ENCODE data around the gene RPRD1B.

The RPRD1B gene

DNA sequence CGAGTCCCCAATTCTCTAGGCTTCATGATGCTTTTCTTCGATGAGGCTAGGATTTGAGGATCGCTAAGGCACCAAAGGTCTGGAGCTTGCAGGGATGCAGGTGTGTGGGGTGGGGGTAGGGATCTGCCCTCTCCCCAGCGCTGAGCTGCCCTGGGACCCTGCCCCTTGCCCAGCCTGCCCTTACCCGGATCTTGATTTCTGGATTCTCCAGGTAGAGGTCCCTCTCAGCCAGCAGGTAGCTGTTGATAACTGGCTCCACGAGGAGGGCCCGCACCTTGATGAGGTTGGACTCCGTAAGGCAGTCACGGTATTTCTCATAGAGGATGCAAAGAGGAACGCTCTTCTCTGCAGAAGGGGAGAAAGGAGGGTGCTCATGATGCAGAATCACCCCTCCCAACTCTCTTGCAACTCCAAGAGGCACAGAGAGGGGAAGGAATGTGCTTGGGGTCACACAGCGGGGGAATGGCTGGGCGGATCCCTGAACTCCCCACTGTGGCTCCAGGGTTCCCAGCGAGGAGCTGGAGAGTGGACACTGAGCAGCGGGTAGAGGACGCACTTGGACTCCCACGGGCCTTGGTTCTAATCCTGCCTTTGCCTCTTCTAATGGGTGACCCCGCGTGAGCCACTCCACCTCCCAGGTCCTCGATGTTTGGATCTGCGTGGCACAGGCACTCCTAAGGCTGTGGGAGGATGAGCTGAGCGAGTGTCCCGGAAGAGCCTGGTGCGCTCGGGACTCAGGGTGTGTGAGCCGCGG is 98.8 kb downstream of the RPRD1B start:
- H3K9me2 ChIP-seq (replicated peaks; ENCODE audit: low read depth, low read length) = no peaks in the 10 kb centered on the region
- no peak overlapping the region for H3K9ac ChIP-seq (ENCODE audit: low read depth, low read length, poor library complexity, severe bottlenecking)
- no peaks in the 10 kb centered on the region for H4K20me1 ChIP-seq (ENCODE audit: insufficient read depth, low read length, poor library complexity, severe bottlenecking)
- H3K27me3 ChIP-seq (ENCODE audit: insufficient read depth, low read length, poor library complexity, severe bottlenecking) = no peaks in the 10 kb centered on the region
- H3F3A ChIP-seq (ENCODE audit: low read depth) = no peaks in the 10 kb centered on the region
- H3K79me2 ChIP-seq (ENCODE audit: insufficient read depth, low read length) = no peaks in the 10 kb centered on the region
- no peak overlapping the region for H3K4me3 ChIP-seq (ENCODE audit: low read length, poor library complexity, severe bottlenecking)
- H3K9me3 ChIP-seq (ENCODE audit: insufficient read depth, low read depth, low read length) = no peaks in the 10 kb centered on the region
- no peak overlapping the region for H2AFZ ChIP-seq (ENCODE audit: low read length)
- H3K36me3 ChIP-seq (ENCODE audit: insufficient read depth, low read length) = no peaks in the 10 kb centered on the region
- no peak overlapping the region for H3K4me2 ChIP-seq (ENCODE audit: low read depth, low read length, poor library complexity, severe bottlenecking)
- TF ChIP-seq EZH2phosphoT487 (IDR thresholded peaks at IDR 0.05; ENCODE audit: borderline replicate concordance) = no peak
- TF ChIP-seq, protein P1, sequence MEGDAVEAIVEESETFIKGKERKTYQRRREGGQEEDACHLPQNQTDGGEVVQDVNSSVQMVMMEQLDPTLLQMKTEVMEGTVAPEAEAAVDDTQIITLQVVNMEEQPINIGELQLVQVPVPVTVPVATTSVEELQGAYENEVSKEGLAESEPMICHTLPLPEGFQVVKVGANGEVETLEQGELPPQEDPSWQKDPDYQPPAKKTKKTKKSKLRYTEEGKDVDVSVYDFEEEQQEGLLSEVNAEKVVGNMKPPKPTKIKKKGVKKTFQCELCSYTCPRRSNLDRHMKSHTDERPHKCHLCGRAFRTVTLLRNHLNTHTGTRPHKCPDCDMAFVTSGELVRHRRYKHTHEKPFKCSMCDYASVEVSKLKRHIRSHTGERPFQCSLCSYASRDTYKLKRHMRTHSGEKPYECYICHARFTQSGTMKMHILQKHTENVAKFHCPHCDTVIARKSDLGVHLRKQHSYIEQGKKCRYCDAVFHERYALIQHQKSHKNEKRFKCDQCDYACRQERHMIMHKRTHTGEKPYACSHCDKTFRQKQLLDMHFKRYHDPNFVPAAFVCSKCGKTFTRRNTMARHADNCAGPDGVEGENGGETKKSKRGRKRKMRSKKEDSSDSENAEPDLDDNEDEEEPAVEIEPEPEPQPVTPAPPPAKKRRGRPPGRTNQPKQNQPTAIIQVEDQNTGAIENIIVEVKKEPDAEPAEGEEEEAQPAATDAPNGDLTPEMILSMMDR (conservative IDR thresholded peaks at IDR 0.05; ENCODE audit: low read length) = no peak
- H3K4me1 ChIP-seq (ENCODE audit: insufficient read depth, low read length, poor library complexity, severe bottlenecking) = peaks cover 32% of the 10 kb centered on the region

DNA sequence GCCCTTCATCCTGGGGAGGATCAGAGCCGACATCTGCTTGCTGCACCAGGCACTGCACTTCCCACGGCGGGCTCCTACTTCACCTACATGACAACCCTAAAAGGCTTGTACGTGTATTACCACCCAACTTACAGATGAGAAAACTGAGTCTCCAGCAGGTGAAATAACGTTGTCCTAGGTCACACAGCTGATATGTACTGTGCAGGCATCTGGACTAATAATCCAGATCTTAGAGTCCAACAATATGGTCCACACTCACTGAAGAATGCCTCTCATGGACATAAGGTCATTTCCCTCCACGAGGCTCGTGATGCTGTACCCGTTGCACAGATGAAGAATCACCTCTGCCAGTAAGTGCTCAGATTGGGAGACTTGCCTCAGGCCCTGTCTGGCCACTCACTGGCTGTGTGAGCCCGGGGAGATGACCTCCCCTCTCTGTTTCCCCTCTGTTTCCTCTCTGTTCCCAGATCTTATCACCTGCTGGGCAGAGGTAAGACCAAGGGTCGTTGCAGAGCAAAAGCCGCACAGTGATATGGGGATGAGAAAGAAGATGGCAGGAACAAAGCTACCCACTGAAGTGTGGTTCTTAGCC is 99.5 kb downstream of the RPRD1B start:
- Histone ChIP-seq H3K4me3 (ENCODE audit: low read length, poor library complexity, severe bottlenecking) (no peak overlapping the region), H4K20me1 (ENCODE audit: insufficient read depth, low read length, poor library complexity, severe bottlenecking) (no peaks in the 10 kb centered on the region), H3K9ac (ENCODE audit: low read depth, low read length, poor library complexity, severe bottlenecking) (no peak overlapping the region), H3K9me3 (ENCODE audit: insufficient read depth, low read depth, low read length) (no peaks in the 10 kb centered on the region), H3K9me2 (replicated peaks; ENCODE audit: low read depth, low read length) (no peaks in the 10 kb centered on the region), H2AFZ (ENCODE audit: low read length) (no peak overlapping the region), H3K36me3 (ENCODE audit: insufficient read depth, low read length) (no peaks in the 10 kb centered on the region), H3K27me3 (ENCODE audit: insufficient read depth, low read length, poor library complexity, severe bottlenecking) (no peaks in the 10 kb centered on the region), H3K79me2 (ENCODE audit: insufficient read depth, low read length) (no peaks in the 10 kb centered on the region), H3F3A (ENCODE audit: low read depth) (no peaks in the 10 kb centered on the region), H3K4me1 (ENCODE audit: insufficient read depth, low read length, poor library complexity, severe bottlenecking) (peaks cover 32% of the 10 kb centered on the region), H3K4me2 (ENCODE audit: low read depth, low read length, poor library complexity, severe bottlenecking) (no peak overlapping the region)
- TF ChIP-seq EZH2phosphoT487 (IDR thresholded peaks at IDR 0.05; ENCODE audit: borderline replicate concordance) = no peak
- TF ChIP-seq, protein P1 (conservative IDR thresholded peaks at IDR 0.05; ENCODE audit: low read length) = no peak

DNA sequence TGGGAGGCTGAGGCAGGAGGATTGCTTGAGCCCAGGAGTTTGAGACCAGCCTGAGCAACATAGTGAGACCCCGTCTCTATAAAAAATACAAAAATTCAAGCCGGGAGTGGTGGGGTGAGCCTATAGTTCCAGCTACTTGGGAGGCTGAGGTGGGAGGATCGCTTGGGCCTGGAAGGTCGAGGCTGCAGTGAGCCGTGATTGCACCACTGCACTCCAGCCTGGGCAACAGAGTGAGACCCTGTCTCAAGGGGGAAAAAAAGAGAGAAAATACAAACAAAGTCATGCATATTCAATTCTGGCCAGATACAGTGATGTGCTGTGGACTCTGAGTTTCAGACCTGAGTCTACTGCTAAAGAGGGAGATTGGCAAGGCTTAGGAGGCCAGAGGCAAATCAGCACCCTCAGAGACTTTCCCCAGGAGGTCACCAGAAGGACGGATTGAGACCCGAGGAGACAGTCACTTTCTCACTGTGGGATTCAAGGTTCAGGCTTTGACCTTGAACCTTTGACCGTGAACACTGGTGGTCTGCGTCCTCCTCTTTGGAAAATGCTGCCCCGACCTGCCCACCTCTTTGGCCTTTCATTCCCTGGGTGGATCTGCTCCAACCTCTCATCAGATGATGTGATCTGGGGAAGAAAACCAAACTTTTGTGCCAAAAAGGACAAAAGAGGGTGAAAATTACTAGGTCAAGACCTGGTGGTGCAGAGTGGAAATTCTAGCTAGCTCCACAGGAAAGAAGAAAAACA is 100.3 kb downstream of the RPRD1B start:
- H3K9me2 ChIP-seq (replicated peaks; ENCODE audit: low read depth, low read length) = no peaks in the 10 kb centered on the region
- H3K4me2 ChIP-seq (ENCODE audit: low read depth, low read length, poor library complexity, severe bottlenecking) = peak overlapping the region; percentile 68
- TF ChIP-seq EZH2phosphoT487 (IDR thresholded peaks at IDR 0.05; ENCODE audit: borderline replicate concordance) = no peak
- TF ChIP-seq, protein P1 (conservative IDR thresholded peaks at IDR 0.05; ENCODE audit: low read length) = no peak
- no peaks in the 10 kb centered on the region for H3K36me3 ChIP-seq (ENCODE audit: insufficient read depth, low read length)
- no peaks in the 10 kb centered on the region for H3K79me2 ChIP-seq (ENCODE audit: insufficient read depth, low read length)
- no peak overlapping the region for H2AFZ ChIP-seq (ENCODE audit: low read length)
- H3K4me3 ChIP-seq (ENCODE audit: low read length, poor library complexity, severe bottlenecking) = peak overlapping the region; percentile 33
- no peaks in the 10 kb centered on the region for H3K9me3 ChIP-seq (ENCODE audit: insufficient read depth, low read depth, low read length)
- peak overlapping the region; percentile 37 for H3K9ac ChIP-seq (ENCODE audit: low read depth, low read length, poor library complexity, severe bottlenecking)
- H3F3A ChIP-seq (ENCODE audit: low read depth) = no peaks in the 10 kb centered on the region
- H3K4me1 ChIP-seq (ENCODE audit: insufficient read depth, low read length, poor library complexity, severe bottlenecking) = peaks cover 26% of the 10 kb centered on the region
- H4K20me1 ChIP-seq (ENCODE audit: insufficient read depth, low read length, poor library complexity, severe bottlenecking) = no peaks in the 10 kb centered on the region
- no peaks in the 10 kb centered on the region for H3K27me3 ChIP-seq (ENCODE audit: insufficient read depth, low read length, poor library complexity, severe bottlenecking)
